GM12892 (cell line): ENCODE measurements around the gene CACNA1C.

Source experiments
- POLR2A ChIP-seq: IDR thresholded peaks from 2 replicates; pipeline ENCODE4 v1.6.1; 2011; ENCODE audit warnings: low read depth, low read length, control low read depth
- POLR2AphosphoS5 ChIP-seq: IDR thresholded peaks from 2 replicates; pipeline ENCODE4 v1.6.1; 2011; ENCODE audit warnings: low read depth, low read length, control low read depth

GRCh38 chr12:2503762-2504161 is 451.0 kb downstream of the CACNA1C start:
- no peak for TF ChIP-seq POLR2A
- no peak for TF ChIP-seq POLR2AphosphoS5
